NCI-H345 (cell line): Measurements from ENCODE around the gene OGFR.

Experiments used
- DNase-seq: peaks from one replicate; lab custom pipeline; 2025; lab: John Stamatoyannopoulos, UW

Gene OGFR, protein sequence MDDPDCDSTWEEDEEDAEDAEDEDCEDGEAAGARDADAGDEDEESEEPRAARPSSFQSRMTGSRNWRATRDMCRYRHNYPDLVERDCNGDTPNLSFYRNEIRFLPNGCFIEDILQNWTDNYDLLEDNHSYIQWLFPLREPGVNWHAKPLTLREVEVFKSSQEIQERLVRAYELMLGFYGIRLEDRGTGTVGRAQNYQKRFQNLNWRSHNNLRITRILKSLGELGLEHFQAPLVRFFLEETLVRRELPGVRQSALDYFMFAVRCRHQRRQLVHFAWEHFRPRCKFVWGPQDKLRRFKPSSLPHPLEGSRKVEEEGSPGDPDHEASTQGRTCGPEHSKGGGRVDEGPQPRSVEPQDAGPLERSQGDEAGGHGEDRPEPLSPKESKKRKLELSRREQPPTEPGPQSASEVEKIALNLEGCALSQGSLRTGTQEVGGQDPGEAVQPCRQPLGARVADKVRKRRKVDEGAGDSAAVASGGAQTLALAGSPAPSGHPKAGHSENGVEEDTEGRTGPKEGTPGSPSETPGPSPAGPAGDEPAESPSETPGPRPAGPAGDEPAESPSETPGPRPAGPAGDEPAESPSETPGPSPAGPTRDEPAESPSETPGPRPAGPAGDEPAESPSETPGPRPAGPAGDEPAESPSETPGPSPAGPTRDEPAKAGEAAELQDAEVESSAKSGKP

DNA sequence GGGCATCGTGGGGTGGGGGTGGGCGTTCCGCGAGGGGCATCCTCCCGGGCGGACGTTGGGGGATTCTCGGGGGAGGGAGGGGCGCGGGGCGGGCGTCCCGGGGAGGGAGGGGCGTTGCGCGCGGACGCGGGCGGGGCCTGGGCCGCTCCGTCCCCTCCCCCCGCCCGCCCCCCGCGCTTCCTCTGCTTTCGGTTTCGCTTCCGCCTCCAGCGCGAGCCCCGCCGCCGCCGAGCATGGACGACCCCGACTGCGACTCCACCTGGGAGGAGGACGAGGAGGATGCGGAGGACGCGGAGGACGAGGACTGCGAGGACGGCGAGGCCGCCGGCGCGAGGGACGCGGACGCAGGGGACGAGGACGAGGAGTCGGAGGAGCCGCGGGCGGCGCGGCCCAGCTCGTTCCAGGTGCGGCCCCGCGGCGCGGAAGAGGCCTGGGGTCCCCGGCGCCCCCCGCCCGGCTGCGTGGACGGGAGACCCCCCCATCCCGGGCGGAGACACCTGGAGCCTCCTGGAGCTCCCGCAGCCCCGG is at the start of gene OGFR:
OGFR (plus strand) TSS at position 209 of the 528 bp plus-strand sequence; CDS start at position 234, 25 bp downstream.
- DNase-seq = peak; percentile 77

DNA sequence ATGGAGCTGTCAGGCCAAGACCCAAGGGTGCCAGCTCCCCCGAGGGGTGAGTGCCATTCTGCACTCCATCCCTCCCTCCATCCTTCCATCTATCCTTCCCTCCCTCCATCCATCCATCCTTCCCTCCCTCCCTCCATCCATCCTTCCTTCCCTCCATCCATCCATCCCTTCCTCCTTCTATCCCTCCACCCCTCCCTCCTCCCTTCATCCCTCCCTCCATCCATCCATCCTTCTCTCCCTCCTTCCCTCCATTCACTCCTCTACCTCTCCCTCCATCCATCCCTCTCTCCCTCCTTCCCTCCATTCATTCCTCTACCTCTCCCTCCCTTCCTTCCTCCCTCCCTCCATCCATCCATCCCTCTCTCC is 49.7 kb upstream of the OGFR start:
- no peak for DNase-seq

DNA sequence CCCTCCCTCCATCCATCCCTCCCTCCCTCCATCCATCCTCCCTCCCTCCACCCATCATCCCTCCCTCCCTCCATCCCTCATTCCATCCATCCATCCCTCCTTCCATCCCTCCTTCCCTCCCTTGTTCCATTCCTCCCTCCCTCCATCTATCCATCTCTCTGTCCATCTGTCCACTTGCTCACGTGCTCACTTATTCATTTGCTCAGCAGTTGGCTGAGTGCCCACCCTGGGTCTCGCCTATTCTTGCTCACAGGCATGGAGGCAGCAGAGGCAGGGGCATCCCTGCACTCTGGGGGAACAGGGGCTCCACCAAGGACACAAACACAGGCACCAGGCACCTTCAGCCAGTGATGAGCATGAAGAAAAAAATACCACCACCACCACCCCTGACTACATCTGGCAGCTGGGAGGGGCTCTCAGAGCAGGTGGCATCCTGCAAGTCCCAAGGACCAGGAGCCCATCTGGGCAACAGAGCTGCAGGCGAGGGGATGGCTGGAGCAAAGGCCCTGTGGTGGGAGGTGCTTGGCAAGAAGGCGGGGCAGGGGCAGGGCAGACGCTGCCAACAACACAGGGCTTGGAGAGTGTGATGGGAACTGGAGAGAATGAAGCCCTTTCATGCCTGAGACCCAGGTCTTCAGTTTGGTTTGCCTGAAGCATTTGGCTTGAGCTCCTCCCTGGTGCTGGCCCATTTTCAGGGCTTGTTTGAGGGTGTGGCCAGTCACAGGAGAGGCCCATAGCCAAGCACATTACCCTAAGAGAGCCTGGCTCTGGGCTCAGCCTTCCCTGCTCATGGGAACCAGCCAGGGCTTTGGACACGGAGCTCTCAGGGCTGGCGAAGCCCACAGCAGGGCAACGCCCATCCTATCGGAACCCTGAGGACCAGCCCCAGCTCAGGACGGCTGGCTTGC is 48.6 kb upstream of the OGFR start:
- DNase-seq = no peak

DNA sequence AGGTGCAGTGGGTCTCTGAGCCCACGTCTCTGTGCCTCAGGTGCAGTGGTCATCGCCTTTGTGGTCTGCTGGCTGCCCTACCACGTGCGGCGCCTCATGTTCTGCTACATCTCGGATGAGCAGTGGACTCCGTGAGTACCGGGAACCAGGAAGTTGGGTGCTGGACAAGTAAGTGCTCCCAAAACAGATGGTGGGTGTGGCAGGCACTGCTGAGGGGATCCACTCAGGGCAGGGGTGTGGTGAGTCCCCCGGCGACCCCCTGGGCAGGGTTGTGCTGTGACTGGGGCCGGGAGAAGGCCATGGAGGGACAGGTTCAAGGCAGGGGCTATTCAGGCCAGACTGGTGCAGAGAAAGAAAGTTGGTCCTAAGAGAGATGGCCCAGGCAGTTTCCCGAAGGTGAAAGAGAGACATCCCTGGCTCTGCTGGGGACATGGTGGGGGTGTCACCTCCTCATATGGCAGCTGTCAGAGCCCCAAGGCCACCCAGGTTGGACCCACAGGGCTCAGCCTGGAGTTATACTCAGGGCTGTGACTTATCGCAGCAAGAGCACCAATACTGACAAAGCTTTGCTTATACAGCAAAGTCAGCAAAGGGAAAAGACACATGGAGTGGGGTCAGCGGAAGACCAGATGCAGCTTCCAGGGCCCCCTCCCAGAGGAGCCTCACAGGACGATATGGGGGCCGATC is 46.3 kb upstream of the OGFR start:
- DNase-seq = no peak

DNA sequence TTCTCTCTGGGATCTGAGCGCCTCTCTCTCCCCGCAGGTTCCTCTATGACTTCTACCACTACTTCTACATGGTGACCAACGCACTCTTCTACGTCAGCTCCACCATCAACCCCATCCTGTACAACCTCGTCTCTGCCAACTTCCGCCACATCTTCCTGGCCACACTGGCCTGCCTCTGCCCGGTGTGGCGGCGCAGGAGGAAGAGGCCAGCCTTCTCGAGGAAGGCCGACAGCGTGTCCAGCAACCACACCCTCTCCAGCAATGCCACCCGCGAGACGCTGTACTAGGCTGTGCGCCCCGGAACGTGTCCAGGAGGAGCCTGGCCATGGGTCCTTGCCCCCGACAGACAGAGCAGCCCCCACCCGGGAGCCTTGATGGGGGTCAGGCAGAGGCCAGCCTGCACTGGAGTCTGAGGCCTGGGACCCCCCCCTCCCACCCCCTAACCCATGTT is 44.6 kb upstream of the OGFR start:
- no peak for DNase-seq

DNA sequence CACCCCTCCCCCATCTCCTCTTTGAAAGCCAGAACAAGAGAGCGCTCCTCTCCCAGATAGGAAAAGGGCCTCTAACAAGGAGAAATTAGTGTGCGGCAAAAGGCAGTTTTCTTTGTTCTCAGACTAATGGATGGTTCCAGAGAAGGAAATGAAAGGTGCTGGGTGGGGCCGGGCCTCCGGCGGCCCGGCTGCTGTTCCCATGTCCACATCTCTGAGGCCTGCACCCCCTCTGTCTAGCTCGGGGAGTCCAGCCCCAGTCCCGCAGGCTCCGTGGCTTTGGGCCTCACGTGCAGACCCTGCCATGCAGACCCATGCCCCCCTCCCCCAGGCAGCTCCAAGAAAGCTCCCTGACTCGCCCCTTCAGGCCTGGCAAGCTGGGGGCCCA is 44.2 kb upstream of the OGFR start:
- no peak for DNase-seq

DNA sequence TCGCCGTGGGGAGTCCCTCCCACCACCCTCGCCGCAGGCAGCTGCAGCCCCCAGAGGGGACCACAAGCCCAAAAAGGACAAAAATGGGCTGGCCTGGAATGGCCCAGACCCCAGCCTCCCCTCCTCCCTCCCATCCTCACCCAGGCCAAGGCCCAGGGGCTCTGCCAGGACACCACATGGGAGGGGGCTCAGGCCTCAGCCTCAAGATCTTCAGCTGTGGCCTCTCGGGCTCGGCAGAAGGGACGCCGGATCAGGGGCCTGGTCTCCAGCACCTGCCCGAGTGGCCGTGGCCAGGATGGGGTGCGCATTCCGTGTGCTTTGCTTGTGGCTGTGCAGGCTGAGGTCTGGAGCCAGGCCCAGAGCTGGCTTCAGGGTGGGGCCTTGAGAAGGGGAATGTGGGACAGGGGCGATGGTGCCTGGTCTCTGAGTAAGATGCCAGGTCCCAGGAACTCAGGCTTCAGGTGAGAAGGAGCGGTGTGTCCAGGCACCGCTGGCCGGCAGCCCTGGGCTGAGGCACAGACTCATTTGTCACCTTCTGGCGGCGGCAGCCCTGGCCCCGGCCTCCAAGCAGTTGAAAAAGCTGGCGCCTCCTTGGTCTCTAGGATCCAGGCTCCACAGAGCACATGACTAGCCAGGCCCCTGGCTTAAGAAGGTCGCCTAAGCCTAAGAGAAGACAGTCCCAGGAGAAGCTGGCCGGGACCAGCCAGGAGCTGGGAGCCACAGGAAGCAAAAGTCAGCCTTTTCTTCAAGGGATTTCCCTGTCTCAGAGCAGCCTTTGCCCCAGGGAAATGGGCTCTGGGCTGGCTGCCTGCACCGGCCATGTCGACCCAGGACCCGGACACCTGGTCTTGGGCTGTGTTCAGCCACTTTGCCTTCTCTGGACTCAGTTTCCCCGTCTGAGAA is 43.5 kb upstream of the OGFR start:
- no peak for DNase-seq

DNA sequence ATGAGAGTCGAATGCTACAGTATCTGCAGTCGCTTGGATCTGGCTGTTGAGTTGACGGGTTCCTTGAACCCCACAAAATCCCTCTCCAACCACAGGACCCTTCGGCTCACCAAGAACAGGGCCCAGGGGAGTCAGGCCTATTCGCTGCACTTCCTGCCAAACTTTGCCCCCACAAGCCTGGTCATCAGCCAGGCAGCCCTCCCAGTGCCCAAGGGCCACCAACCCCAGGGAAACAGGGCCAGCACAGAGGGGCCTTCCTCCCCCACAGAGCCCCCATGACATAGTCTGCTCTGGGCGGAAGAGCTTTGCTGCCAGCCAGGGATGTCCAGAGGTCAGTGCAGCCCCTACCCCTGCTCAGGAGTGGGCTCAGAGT is 42.9 kb upstream of the OGFR start:
- no peak for DNase-seq

DNA sequence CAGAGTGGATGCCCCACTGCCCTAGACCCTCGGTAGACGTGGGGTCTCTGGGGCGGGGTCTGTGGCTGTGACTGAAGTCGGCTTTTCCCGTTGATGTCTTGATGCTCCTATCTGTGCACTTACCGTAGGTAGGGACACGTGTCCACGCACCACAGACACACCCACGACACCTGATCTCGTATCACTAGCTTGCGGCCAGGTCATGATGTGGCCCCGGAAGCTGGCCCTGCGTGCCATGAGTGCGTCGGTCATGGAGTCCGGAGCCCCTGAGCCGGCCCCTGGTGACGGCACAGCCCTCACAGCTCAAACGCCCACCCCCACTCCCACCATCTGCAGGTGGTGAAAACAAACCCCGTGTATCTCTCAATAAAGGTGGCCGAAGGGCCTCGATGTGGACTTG is 42.3 kb upstream of the OGFR start:
- DNase-seq = no peak

DNA sequence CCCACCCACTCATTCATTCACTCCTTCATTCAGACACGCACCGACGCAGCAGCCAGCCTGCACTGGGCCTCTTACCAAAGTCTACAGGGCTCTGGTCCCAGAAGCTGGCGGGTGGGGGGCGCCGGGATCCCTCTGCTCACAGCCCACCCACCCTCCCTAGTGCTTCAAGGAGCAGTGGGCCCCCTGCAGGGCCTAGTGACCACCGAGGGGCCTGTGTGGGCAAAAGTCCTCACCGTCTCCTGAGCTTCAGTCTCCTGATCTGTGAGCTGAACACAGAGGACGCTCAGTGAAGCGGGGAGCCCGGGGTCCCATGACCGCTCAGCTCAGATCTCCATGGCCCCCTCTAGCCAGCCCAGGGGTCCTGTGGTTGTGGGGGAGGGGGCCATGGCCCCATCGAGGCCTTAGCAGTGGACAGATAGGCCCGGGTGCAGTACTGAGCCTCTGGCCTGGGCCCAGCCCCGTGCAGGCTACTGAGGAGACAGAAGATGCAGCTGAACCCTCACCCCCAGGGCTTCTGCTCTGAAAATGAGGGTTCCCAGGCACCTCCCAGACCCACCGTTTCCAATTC is 41.8 kb upstream of the OGFR start:
- no peak for DNase-seq

DNA sequence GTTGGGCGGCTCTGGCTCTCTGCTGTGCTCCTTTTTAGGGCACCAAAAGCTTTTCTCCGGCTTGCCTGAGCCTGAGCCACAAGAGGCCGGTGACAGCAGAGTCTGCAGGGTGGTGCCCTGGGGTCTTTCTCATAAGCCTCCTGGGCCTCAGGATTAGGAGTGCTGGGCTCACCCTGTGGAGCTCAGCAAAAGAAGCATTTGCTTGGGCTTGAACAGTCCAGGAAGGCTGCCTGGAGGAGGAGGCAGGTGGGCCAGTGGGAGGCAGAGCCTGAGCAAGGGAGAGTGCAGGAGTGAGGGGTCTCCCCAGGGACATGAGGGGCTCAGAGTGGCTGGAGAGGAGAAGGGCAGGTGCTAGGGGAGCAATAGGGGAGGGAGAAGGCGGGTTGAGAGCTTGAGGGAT is 41.2 kb upstream of the OGFR start:
- DNase-seq = no peak

DNA sequence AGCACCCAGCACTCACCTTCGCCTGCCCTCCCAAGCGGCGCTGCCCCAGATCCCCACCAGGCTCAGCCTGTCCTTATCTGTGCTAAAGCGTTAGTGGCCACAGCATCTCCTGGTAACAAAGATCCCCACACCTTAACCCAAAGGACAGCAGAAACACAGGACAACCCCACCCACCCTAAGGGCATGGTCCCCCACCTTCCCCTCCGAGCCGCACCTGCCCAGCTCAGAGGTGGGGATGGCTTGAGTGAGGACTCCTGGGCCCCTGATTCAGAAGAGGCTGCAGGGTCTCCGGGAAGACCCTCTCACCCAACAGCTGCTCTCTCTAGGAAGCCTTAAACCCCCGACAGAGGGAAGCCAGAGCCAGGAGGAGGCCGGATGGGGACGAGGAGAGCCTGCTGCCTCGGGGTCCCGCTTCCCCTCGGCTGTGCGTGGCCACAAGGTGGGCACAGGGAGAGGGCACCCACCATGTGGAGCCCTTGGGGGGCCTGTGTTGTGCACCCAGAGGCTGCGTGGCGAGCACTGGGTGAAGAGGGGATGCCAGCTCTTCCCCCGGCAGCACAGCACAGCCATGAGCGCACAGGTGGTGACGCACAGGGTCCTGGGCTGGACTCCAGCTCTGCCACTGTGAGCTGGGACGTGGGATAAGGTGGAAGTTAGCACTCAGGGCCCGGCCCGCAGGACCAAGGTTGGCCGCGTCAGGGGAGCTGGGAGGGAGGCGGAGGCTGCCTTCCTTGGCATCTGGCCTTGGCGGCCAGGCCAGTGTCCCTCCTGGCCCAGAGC is 40.3 kb upstream of the OGFR start:
- no peak for DNase-seq

DNA sequence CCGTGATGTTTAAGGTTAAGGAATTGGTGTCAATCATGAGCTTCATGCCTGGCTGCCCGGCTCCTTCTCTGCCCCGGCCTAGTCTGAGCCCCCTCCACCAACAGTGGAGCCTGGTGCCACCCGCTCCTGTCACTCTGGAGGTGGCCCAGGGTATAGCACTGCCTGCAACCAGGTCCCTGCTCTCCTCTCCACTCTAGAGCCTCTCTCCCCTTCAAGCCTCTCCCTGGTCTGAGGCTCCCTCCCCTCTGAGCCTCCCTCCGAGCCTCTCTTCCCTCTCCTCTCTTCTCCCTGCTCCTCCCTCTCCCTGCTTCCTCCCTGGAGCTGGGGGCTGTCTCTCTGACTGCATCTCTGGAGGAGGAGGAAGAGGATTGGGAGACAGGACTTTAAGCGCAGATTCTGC is 39.6 kb upstream of the OGFR start:
- DNase-seq = no peak

DNA sequence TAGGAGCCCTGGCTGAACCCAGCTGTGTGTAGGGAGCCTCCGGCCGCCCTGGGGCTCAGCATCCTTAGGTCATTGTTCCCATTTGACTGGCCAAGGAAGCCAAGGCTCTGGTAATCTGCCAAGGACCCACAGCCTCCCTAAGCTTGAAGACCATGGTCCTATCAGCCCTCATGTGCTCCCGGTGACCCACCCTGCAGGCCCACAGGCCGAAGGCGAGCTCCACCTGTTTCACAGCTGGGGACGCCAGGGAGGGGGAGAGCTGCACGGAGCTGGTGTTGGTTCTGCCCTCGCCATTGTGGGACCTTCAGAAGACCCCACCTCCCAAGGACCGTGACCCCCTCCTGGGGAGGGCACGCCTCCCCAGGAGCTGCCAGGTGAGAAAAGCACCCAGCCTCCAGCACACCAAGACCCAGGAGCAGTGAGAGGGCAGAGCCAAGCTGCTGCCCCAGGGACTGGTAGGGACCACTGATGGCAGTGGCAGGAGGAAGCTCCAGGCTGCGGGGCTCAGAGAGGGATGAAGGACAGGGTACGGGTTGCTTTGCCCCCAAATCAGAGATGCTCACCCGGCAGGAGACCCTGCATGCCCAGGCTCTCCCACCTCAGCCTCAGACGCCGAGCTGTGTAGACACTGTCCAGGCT is 39.1 kb upstream of the OGFR start:
- DNase-seq = no peak

DNA sequence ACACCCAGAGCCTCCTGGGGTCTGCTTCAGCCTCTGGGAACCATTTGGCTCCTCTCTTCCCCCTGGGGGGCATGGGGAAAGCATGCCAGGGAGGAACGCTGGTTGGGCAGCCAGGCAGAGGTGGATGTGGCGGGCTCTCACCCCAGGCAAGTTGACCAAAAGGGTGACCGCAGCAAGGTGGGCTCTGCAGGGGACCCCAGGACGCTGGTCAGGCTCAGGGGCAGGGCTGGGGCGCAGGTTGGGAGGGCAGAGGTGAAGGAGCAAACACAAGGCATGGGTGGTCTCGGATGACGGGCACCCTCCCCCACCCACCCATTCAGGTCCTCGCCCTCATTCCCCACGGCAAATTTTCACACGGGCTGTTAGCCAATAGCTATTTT is 38.6 kb upstream of the OGFR start:
- no peak for DNase-seq

DNA sequence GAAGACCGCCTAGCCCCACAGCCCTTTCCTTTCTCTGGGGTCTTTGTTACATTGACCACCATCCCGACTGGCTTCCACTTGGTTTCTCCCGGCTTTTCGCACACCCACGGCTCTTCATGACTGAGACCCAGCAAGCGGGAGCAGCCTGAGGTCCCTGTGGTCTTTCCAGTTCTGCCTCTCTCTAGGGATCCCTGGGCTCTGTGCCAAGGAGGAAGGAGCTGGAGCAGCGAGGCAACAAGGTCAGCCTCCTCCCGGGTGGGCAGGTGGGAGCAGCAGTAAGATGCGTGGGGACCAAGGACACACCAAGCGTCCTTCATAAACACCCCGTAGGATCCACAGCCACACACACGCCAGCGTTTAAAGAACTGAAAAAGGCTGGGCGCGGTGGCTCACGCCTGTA is 37.9 kb upstream of the OGFR start:
- DNase-seq = peak; percentile 80

DNA sequence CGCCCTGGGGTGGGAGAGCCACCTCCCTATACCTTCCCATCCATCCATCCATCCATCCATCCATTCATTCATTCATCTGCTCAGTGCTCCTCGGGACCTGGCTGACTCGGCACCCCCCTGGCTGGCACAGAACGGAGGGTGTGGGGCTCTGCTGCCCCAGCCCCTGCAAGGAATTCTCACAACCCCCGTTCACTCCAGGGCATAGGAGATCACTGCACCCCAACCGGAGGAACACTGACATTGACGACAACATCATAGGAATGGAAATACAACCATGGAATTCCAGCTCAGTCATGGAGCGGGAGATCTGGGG is 36.4 kb upstream of the OGFR start:
- no peak for DNase-seq

DNA sequence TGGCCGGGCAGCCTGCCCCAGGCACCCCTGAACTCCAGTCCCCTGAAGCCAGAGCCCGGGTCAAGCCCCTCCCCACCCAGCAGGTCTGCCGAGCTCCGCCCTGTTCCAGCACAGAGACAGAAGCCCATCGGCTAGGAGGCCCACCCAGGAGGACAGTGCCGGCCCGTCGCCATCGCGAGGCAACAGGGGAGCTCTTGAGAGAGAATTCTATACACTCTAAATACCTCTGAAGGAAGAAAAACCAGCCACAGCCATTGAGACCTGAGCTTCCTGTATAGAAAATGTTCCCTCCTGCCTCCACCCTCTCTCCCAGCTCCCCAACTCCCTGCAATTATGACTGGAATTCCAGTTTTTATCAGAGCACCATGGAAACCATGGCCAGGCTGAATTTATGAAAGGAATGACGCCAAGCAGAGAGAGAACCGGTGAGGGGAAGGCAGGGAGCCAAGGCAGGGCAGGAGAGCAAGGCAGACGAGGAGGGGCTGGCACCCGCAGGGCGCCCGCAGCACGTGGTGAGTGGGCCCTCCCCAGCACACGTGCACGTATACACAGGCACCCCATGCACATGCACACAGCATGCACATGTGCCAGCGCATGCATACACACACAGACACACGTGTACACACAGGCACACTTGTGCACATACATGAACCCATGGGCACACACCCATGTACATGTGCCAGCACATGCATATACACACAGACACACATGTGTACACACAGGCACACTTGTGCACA is 35.9 kb upstream of the OGFR start:
- DNase-seq = no peak
